Subcutaneous abdominal adipose tissue (tissue), 5 donors: ENCODE data around the gene BTG3.

Experiments
- H3K27ac ChIP-seq: one replicate; pipeline ENCODE4 v1.7.0; 2013; ENCODE audit warnings: low read depth, mild to moderate bottlenecking, inconsistent platforms, low read length, moderate library complexity
- H3K27me3 ChIP-seq, 5 donors: one replicate each; pipeline ENCODE4 v1.7.0; 2013; ENCODE audit warnings: low read length in 5 of 5, inconsistent platforms in 1 of 5; ENCODE audit not compliant: control insufficient read depth in 5 of 5, insufficient read depth in 4 of 5
- H3K36me3 ChIP-seq, 5 donors: one replicate each; pipeline ENCODE4 v1.7.0; 2013; ENCODE audit warnings: low read length in 5 of 5; ENCODE audit not compliant: control insufficient read depth in 5 of 5, insufficient read depth in 5 of 5
- H3K4me1 ChIP-seq, 5 donors: one replicate each; pipeline ENCODE4 v1.7.0; 2013; ENCODE audit warnings: low read length in 5 of 5, mild to moderate bottlenecking in 3 of 5, moderate library complexity in 1 of 5; ENCODE audit not compliant: control insufficient read depth in 5 of 5, insufficient read depth in 5 of 5
- H3K4me3 ChIP-seq, 5 donors: one replicate each; pipeline ENCODE4 v1.7.0; 2013; ENCODE audit warnings: low read length in 5 of 5, low read depth in 1 of 5
- H3K9ac ChIP-seq, 5 donors: one replicate each; pipeline ENCODE4 v1.7.0; 2013; ENCODE audit warnings: low read length in 5 of 5, mild to moderate bottlenecking in 4 of 5, moderate library complexity in 3 of 5
- H3K9me3 ChIP-seq, 5 donors: one replicate each; pipeline ENCODE4 v1.7.0; 2013; ENCODE audit warnings: low read length in 5 of 5; ENCODE audit not compliant: control insufficient read depth in 5 of 5
- donor health status: healthy.
- donor health status: healthy.
- donor health status: healthy.
- donor health status: healthy.
- donor health status: healthy.

BTG3 gene

DNA sequence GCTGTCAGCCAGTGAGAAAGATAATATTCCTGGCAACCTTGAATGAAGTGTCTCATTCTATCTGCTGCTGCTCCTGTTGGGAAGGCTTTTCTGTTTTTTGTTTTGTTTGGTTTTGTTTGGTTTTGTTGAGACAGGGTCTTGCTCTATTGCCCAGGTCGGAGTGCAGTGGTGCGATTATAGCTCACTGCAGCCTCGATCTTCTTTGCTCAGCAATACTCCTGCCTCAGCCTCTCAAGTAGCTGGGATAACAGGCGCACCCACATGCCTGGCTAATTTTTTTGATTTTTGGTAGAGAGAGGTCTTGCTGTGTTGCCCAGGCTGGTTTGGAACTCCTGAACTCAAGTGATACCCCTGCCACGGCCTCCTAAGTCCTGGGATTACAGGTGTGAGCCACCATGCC is 37.6 kb downstream of the BTG3 start:
- H3K9me3 ChIP-seq = no peaks in the 10 kb centered on the region
- H3K27ac ChIP-seq = no peak overlapping the region
- H3K4me1 ChIP-seq = no peaks in the 10 kb centered on the region
- no peak overlapping the region for H3K4me3 ChIP-seq
- no peak overlapping the region for H3K9ac ChIP-seq
- H3K36me3 ChIP-seq = no peaks in the 10 kb centered on the region
- H3K27me3 ChIP-seq = peaks cover 0 to 3% (median 0%) of the 10 kb centered on the region in 5 donors

- Histone ChIP-seq H3K9ac (no peak overlapping the region), H3K27ac (no peak overlapping the region), H3K27me3 (peaks cover 0 to 3% (median 0%) of the 10 kb centered on the region in 5 donors), H3K4me3 (no peak overlapping the region), H3K36me3 (no peaks in the 10 kb centered on the region), H3K9me3 (no peaks in the 10 kb centered on the region), H3K4me1 (no peaks in the 10 kb centered on the region)
These were observed 40.3 kb downstream of the BTG3 start for GRCh38 chr21:17572431-17572830.

- Histone ChIP-seq H3K9ac (no peak overlapping the region), H3K4me3 (no peak overlapping the region), H3K36me3 (no peaks in the 10 kb centered on the region), H3K27ac (no peak overlapping the region), H3K4me1 (no peaks in the 10 kb centered on the region), H3K27me3 (peaks cover 0 to 3% (median 0%) of the 10 kb centered on the region in 5 donors), H3K9me3 (no peaks in the 10 kb centered on the region)
These were observed 41.9 kb downstream of the BTG3 start for GRCh38 chr21:17570786-17571185.

GRCh38 chr21:17560377-17561025 is 52.2 kb downstream of the BTG3 start:
- Histone ChIP-seq H3K4me3 (no peak overlapping the region), H3K27ac (no peak overlapping the region), H3K9ac (no peak overlapping the region), H3K27me3 (no peaks in the 10 kb centered on the region), H3K4me1 (no peaks in the 10 kb centered on the region), H3K9me3 (no peaks in the 10 kb centered on the region), H3K36me3 (no peaks in the 10 kb centered on the region)

DNA sequence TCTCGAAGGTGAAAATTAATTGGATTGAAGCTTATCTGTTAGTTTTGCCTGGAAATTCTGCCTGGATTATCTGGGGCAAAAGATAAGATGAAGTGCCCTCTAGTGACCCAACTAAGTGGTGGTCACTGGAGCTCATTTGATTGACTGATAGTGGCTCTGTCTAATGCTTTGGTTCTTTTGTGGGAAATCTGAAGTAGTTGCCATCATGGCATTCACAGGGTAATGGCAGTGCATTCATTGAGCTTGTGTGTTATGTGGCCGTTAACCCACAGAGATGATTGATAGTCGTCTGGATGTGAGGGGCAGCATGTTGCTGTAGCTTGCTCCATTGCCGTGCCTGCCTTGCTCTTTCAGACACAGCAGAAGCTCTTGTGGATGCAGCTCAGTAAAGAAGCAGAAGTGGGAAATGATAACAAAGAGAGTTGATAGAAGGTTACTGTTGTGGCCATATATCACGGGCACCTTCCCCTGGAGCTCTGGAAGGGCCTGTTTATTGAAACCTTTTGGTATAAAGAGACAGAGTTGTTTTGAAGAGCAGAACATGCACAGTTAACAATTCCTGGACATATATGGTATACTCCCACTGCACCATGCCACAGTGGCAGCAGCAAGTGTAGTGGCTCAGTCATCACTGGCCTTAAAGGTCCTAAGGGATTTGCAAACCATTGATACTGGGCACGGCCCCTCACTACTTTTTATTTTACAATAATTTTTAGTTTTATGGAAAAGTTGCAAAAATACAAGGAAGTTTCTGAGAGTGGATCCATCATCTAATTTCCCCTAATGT is 57.8 kb downstream of the BTG3 start:
- Histone ChIP-seq H3K27ac (no peak overlapping the region), H3K9ac (no peak overlapping the region), H3K4me3 (no peak overlapping the region), H3K4me1 (no peaks in the 10 kb centered on the region), H3K27me3 (peaks cover 0 to 2% (median 0%) of the 10 kb centered on the region in 5 donors), H3K36me3 (no peaks in the 10 kb centered on the region), H3K9me3 (no peaks in the 10 kb centered on the region)

DNA sequence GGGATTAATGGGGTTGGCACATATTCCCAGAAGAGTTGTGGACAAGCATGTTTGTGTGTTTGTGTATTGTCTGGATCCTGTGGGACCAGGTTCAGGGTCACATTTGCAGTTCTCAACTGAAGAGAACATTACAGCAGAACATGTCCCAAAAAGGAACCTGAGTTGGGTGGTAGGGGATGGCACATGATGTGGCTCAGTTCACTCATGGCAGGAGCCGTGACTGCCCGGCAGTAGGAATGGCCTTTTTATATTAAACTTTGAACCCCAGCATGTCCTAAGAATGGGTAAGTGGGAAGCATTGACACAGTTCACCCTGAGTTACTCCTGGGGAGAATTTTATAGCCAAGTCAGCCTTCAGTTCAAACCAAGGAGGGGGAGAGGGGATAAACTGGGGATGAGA is 58.6 kb downstream of the BTG3 start:
- H3K4me1 ChIP-seq = no peaks in the 10 kb centered on the region
- H3K9me3 ChIP-seq = no peaks in the 10 kb centered on the region
- no peaks in the 10 kb centered on the region for H3K36me3 ChIP-seq
- peaks cover 0 to 2% (median 0%) of the 10 kb centered on the region in 5 donors for H3K27me3 ChIP-seq
- no peak overlapping the region for H3K9ac ChIP-seq
- no peak overlapping the region for H3K27ac ChIP-seq
- H3K4me3 ChIP-seq = no peak overlapping the region

- H3K9ac ChIP-seq = no peak overlapping the region
- no peaks in the 10 kb centered on the region for H3K36me3 ChIP-seq
- no peaks in the 10 kb centered on the region for H3K9me3 ChIP-seq
- H3K4me3 ChIP-seq = no peak overlapping the region
- no peak overlapping the region for H3K27ac ChIP-seq
- no peaks in the 10 kb centered on the region for H3K4me1 ChIP-seq
- H3K27me3 ChIP-seq = peaks cover 0 to 2% (median 0%) of the 10 kb centered on the region in 5 donors
These were observed 60.3 kb downstream of the BTG3 start for GRCh38 chr21:17552410-17552809.

GRCh38 chr21:17550671-17551308 is 61.9 kb downstream of the BTG3 start:
- Histone ChIP-seq H3K36me3 (no peaks in the 10 kb centered on the region), H3K9ac (no peak overlapping the region), H3K27me3 (peaks cover 0 to 2% (median 0%) of the 10 kb centered on the region in 5 donors), H3K4me3 (no peak overlapping the region), H3K4me1 (no peaks in the 10 kb centered on the region), H3K27ac (no peak overlapping the region), H3K9me3 (no peaks in the 10 kb centered on the region)

GRCh38 chr21:17548262-17548661 is 64.4 kb downstream of the BTG3 start:
- Histone ChIP-seq H3K9me3 (no peaks in the 10 kb centered on the region), H3K27me3 (no peaks in the 10 kb centered on the region), H3K9ac (no peak overlapping the region), H3K27ac (no peak overlapping the region), H3K36me3 (no peaks in the 10 kb centered on the region), H3K4me1 (no peaks in the 10 kb centered on the region), H3K4me3 (no peak overlapping the region)

GRCh38 chr21:17545007-17545406 is 67.7 kb downstream of the BTG3 start:
- H3K4me1 ChIP-seq = no peaks in the 10 kb centered on the region
- H3K4me3 ChIP-seq = no peak overlapping the region
- H3K36me3 ChIP-seq = no peaks in the 10 kb centered on the region
- H3K27ac ChIP-seq = no peak overlapping the region
- H3K27me3 ChIP-seq = no peaks in the 10 kb centered on the region
- H3K9me3 ChIP-seq = no peaks in the 10 kb centered on the region
- H3K9ac ChIP-seq = no peak overlapping the region
